NOMO-1 treated with DMSO at 0.1 percent for 48 hours (cell line): ENCODE data around the gene MPND.

Experiments
- DNase-seq: peaks from one replicate; lab custom pipeline; 2025; ENCODE audit not compliant: unreplicated experiment; lab: John Stamatoyannopoulos, UW

MPND gene

DNA sequence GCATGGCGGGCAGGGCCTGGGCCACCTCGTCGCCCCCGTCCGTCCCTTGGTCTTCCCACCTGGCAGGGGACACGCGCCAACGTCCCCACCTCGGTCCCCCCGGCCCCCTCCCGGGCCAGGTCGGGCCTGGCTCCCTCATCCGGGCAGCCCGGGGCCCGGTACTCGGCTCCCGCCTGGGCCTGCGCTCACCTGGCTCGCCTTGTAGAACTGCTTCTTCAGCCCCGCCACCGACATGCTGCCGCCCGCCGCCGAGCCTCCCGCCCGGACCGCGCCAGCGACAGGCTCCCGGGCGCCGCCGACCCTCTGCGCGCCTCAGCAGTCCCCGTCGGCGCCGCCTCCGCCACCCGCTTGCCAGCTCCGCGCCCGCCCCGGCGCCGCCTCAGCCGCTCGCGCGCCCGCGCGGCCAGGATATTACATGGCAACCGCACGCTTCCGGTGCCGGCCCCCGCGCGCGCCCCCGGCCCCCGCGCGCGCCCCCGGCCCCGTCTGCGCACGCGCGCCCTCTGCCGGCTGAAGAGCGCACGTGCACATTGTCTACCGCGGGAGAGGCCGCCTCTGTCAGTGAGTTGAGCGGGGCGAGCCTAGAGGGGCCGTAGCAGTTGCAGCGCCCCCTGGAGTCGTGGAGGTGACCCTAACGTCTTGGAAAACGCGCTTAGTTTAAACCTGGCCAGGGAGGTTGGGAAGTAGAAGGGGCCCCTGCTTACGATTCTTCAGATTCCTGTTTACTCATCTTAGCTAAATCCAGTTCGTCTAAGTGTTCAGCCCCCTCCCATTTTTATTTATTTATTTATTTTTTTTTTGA is 57.0 kb downstream of the MPND start, which contains the start of gene SH3GL1:
Gene SH3GL1 (minus strand): TSS at position 413 of the 802 bp plus-strand sequence. CDS start 179 bp downstream, at position 234.
- DNase-seq = peak; percentile 94

DNA sequence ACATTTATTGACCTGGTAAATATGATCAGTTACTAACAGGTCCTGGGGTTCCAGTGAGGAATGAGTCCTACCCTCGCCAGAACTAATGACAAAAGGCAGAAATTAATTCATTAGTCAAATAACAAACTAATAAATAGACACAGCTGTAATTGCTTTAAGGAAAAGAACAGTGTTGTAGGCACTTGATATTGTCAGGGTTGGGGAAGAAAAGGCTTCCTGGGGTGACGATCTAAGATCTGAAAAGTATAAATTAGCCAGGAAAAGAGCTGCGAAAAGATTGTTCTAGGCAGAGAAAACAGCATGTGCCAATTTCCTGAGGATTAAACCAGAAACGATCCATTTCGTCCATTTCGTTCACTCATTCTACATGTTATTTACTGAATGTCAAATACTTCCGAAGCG is 58.4 kb downstream of the MPND start:
- no peak for DNase-seq

GRCh38 chr19:4402171-4403004 is 59.0 kb downstream of the MPND start, which contains the start of gene CHAF1A:
Gene CHAF1A (plus strand): TSS chr19:4402640. CDS start chr19:4402763, 123 bp downstream.
- peak; percentile 100 for DNase-seq

GRCh38 chr19:4403005-4403761 is 59.8 kb downstream of the MPND start:
- DNase-seq = no peak

GRCh38 chr19:4405977-4406376 is 62.6 kb downstream of the MPND start:
- DNase-seq = no peak

- no peak for DNase-seq
These were observed 63.3 kb downstream of the MPND start for GRCh38 chr19:4406626-4407025.

DNA sequence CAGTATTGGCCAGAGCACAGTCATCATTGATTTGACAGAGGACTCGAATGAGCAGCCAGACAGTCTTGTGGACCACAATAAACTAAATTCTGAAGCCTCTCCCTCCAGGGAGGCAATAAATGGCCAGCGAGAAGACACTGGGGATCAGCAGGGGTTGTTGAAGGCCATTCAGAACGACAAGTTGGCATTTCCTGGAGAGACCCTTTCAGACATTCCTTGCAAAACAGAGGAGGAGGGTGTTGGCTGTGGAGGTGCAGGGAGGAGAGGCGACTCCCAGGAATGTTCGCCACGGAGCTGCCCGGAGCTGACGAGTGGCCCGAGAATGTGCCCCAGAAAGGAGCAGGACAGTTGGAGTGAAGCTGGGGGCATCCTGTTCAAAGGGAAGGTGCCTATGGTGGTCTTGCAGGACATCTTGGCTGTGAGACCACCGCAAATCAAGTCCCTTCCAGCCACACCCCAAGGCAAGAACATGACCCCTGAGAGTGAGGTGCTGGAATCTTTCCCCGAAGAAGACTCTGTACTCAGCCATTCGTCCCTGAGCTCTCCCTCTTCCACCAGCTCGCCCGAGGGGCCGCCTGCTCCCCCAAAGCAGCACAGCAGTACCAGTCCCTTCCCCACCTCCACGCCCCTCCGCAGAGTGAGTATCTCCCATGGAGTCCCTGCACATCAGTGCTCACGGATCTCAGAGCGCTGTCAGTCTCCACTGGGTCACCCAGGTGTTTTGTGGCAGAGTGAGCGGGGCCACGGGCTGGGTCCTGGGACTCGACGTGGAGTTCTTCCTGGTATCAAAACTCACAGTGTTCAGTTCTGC is 66.0 kb downstream of the MPND start:
- no peak for DNase-seq
